HG02642 (cell line): ENCODE results near the gene MICA.
"Not testable (repeated sequence)": the region's sequence is repeated elsewhere in the genome, so short reads cannot be mapped to it uniquely, and the experiment has no call there.

ENCODE experiments used
- ATAC-seq: cut with Tn5 transposase; IDR thresholded peaks from one replicate; pipeline ENCODE4 v1.9.1; 2021; ENCODE audit warnings: mild to moderate bottlenecking; ENCODE audit not compliant: unreplicated experiment, poor library complexity

Gene MICA

DNA sequence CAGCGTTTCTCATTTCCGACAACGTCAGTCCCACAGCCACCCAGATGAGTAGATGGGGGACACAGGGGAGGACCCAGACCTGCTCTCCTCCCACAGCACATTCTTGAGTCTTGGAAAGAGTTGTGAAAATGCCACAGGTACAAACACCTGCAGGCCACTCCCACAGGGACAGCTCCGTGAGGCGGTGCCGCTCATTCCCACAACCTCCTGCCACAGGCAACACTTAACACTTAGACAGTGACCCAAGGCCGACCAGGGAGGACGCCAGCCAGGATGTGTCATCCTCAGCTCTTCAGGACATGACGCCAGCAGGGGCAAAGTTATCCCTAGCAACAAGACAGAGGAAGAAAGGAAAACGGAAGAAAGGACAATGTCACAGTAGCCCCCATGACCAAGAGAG is 23.5 kb upstream of the MICA start:
- no peak for ATAC-seq

DNA sequence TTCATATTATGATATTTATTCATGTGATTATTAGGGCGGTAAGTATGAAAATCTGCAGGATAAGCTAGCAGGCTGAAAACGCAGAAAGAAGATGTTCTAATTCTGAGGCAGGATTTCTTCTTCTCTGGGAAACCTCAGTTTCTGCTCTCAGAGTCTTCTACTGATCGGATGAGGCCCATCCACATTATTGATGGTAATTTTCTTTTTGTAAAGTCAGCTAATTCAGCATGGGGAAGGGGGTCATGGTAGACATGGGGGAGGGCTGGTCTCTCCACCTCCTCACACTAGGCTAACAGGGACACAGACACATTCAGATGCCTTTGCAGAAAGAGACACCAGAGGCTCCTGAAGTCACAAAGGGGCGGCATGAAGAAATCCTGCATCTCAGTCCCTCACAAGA is 21.7 kb upstream of the MICA start:
- ATAC-seq: no peak

DNA sequence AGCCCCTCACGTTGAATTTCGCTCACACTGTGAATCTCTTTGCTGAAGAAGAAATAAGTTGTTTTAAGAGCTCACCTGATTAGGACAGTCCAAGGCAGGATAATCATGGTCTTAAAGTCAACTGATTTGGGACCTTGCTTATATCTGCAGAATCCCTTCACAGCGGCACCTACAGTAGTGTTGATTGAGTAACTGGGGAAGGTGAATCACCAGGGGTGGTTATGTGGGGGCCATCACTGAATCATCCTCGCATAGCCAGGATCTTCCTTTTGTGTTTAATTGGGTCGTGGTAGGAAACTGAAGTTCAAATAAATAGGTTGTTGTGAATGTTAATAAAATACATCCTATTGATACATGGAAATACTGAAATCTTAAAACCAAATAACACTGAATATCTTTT is 20.2 kb upstream of the MICA start:
- ATAC-seq: no peak

DNA sequence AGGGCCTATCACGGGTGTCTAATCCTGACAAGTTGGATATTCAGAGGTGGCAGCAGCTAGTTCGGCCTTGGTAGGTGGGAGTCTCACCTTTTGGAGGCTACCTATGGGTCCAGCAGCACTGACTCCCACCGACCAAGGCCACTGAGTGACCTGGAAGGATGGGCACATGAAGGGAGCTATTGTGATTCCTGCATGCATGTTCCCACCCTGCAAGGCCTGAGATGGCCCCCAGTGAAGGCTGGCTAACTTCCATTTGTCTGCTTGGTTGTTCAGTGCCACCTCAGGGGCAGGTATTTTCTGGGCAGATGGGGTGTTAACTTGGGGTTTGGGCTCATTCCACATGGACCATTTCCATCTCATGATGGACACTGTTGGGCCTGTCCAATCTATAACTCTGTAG is 18.4 kb upstream of the MICA start:
- ATAC-seq: no peak

DNA sequence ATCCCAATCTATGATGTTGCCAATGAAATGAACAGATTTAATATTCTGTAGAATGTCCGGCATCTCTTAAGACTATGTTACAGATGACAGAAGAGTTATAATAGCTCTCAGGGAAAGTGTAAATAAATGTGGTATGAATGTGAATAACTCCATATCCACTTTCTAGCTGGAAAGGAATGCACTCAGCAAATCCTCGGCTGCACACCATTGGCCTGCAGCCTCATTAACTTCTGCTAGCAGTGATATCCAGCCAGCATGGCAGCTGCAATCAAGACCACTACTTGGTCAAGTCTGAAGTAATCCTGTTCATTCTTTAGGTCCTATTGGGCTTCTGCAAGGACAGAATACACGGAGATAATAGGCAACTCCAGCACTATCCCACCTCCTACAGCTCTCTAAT is 17.3 kb upstream of the MICA start:
- ATAC-seq: no peak

DNA sequence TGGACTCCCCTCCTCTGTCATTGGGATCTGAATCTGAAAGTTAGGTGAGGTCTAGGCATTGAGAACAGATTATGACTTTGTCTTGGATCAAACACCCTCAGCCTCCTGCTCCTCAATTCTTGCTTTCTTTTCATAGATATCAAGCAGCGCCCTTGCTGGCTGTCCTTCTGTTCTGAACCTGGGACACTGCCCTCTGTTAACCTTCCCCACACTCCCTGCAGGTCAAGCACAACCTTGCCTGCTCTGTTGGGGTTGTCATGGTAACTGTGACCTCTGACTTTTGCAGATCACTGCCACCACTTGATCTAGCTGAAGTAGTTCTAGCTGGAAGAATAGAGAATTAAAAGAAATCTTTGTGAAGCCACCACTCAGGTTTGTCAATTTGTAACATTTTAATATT is 16.4 kb upstream of the MICA start:
- ATAC-seq: no peak

DNA sequence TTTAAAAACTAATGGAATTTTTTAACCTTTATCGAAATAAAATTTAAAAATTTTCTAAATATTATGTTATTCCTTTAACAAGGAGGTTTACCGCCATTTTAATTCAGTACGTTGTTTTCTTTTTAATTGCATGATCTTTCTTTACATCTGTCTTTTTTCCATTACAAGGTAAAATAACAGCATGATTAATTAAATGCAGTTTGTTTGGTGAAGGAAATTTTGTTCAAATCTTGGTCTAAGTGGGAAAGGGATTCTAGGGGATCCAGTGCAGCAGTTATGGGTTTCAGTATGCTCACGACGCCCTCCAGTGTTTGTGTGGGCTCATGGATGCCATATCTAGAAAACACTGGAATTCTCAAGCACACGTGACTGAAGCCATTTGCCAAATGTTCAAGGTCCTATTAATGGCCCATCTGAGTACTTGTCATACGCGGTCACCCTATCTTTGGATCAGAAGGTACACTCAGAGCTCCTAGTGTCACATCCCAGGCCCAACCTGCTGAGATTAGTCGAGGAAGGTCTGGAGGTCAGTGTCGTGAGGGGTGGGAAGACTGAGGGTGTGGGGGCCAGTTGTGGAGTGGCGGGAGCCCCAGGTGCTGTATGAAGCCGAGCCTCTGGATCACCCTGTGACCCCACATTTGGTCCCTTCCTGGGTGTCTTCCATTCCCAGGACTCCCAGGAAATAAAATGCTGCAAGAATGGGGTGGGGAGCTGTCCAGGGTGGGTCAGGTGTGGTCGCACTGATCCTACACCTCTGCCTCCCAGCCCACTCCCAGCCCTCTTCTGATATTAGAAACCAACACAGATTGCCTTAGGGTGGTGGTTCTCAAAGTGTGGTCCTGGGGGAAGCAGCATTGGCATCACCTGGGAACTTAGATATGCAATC is 14.2 kb upstream of the MICA start:
- ATAC-seq: not testable (repeated sequence)

DNA sequence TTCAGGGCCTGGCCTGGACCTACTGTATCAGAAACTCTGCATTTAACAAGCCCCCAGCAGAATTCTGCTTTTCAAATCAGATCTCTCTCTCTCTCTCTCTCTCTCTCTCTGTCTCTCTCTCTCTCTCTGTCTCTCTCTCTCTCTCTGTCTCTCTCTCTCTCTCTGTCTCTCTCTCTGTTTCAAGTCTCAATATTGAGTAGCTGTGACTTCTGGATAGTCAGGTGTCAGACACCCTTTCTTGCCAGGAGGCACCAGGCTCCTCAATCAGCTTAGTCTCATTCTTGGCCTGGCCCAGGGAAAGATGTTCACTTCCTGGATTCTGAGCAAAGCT is 13.6 kb upstream of the MICA start:
- not testable (repeated sequence) for ATAC-seq

DNA sequence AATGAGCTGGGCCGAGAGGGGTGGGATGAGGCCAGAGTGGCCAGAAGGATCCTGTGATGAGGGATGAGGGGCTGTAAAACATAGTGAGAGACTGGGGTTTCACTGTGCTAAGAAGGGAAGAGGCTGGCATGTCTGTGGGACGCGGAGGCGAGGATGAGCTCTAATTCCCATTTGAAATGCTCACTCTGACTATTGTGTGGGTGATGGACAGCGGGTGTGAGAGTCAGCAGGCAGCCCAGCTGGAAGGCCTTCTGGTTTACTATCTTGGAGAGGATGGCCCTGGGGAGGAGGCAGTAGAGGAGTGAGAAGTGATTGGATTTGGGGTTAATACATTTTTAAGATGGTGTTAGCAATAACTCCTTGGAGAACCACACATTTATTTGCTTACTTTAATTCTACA is 9.5 kb upstream of the MICA start:
- no peak for ATAC-seq

DNA sequence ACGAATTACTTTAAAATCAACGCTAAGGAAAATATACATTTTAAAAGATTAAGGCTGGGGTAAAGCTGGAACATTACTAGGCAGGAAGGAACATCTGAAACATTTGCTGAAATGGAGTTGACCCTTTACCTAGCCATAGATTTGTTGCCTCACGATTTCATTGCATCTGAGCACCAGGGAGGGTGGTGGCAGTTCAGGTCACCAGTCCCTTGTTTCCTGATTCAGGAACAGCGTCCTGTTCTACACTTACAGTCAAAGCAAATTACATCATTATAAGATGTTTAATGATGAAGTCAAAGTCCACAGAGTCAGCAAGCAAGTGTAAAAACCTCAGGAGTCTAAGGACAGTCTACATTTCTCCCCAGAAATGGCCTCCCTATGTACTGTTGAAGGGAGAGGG is 9.0 kb upstream of the MICA start:
- no peak for ATAC-seq

DNA sequence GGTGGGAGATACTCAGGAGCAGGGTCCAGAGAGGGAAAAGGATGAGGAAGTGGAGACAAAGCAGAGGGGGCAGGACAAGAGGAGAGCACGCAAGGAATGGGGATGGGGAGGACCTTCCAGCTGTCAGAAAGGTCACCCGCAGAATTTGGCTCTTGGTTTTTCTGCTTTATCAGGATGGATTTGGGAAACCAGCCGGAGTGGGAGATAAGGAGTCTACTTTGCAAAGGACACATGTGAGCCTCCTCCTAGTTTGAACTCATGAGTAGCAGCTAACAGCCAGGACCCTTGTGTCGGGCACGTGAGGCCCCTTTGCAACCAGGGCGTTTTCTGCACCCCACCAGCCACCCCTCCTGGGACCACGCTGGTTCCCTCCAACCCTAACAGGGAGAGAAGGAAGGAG is 7.6 kb upstream of the MICA start:
- no peak for ATAC-seq

DNA sequence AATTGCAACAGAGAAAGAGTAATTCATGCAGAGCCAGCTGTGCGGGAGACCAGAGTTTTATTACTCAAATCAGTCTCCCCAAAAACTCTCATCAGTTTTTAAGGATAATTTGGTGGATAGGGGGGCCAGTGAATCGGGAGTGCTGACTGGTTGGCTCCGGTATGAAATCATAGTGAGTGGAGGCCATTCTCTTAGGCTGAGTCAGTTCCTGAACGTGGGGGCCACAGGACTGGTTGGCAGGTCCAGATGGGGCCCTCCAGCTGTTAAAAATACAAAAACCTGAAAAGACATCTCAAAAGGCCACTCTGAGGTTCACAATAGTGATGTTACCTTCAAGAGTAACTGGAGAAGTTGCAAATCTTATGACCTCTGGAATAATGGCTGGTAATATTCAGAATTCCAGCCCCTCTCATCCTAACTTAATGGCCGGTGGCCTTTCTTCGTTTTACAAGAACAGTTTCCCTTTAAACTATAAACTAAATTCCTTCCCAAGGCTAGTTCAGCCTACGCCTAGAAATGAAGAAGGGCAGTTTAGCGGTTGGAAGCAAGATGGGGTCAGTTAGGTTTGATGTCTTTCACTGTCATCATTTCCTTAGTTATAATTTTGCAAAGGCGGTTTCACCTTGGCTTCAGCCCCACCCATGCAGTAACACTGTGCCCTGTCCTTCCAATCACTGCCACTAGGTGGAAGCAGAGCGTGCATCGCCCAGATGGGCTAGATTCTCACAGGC is 6.8 kb upstream of the MICA start:
- ATAC-seq: peak; percentile 45

DNA sequence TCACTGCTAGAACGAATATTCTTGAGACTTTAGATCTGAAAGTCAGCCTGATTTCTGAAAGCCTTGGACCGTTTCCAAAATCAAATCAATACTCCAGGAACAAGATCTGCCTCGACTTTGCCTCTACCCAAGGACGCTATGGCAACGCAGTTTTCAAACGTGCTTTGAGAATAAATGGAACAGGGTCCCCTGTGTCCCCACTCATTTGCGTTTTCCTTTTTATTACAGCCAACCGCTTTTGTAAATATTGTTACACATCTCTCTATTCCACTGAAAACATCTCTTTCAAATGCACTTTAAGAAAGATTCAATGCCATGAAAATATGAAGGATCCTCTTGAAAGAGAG is 6.3 kb upstream of the MICA start:
- ATAC-seq: not testable (repeated sequence)

DNA sequence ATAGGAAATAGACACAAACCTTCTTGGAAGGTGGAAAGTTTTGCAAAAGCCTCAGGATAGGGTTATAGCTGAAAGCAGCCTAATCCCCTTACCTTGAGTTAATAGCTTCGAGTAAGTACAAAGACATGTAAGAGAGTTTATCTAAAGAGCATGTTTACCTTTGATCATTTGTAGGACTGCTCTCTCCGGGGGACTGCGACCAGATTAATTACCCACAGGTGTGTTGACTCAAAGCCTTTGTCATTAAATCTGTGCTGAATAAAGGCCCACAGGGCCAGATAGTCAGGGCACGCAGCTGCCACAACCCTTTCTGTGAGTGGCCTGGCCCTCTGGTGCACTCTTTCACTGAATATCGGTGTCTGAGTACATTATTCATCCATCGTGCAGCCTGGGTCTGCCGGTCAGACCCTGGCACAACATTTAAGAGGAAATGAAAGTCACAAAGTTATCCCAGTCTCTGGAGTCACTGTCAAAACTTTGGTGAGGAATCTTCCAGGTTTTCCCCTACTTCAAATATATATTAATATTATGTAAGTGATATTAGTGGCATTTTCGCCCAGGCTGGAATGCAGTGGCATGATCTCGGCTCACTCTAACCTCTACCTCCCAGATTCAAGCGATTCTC is 5.4 kb upstream of the MICA start:
- no peak for ATAC-seq

DNA sequence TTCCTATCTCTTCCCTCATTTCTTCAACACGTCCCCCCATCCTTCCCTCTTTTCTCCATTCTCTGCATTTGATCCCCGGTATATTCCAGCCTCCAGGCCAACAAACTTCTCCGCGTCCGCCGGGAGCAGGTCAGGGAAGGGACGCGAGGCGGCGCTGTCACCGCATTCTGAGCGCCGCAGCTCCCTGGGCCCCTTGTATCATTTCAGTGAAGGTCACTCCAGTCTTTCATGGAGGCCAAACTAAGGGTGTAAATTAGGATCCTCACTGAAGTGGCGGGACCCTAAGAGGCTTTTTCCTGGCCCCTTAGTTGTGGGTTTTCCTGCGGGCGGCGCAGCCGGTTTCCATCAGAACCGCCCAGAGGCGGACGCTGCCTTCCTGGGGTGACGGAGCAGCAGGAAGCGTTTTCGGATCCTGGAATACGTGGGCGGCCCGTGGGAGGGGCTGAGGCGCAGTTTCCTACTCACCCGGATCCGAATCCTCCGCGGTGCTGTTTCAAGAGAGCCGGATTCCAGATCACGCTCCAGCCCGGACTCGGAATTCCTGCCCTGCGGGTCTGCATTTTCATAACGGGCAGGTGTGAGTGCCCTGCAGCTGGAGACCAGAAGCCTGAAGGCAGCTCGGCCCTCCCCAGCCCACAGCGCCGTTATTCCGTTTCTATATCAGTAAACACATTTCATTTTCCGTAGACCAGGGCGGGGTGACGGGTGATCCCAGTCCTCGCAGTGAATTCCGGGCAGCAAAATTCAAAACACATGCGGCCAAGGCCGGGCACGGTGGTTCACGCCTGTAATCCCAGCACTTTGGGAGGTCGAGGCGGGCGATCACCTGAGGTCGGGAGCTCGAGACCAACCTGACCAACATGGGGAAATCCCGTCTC is 3.6 kb upstream of the MICA start:
- ATAC-seq: no peak

DNA sequence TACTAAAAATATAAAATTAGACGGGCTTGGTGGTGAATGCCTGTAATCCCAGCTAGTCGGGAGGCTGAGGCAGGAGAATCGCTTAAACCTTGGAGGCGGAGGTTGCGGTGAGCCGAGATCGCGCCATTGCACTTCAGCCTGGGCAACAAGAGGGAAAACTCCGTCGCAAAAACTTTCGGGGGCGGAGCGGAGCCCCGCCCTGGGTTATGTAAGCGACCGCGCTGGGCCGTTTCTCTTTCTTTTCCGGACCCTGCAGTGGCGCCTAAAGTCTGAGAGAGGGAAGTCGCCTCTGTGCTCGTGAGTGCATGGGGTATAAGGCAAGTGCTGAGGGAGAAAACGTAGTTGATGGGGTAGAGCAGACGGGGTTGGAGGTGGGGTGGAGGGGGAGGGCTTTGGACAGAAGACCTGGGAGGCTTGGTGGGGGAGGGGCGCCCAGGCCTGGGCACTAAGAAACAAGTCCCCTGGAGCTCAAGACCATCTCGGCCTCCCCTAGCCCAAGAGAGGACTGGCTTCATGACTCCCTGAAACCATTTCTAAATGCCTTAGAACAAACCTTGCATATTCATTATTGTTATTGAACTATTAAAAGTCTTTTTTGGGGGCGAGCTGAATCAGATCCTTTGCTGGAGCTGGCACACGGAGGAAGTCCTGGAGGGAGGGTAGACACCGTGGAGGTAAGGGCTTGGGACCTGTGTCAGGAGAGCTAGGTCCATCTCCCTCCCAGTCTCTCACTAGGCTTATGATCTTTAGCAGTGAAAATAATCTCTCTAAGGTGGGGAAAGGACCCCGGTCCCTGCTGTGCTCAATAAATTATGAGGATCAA is 2.7 kb upstream of the MICA start:
- ATAC-seq: peak; percentile 36

DNA sequence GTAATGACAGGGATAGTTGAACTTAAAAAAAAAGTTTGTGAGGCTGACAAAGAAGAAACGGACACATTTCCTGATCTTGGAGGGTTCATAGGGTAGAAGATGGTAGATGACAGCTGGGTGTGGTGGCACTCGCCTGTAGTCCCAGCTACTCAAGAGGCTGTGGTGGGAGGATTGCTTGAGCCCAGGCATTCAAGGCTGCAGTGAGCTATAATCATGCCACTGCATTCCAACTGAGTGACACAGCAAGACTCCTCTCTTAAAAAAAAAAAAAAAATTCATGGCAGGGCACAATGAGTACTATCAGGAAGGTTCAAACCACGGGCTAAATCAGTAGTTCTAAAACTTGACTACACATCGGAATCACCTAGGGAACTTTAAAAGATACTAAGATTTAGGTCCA is 2.0 kb upstream of the MICA start:
- ATAC-seq: no peak

DNA sequence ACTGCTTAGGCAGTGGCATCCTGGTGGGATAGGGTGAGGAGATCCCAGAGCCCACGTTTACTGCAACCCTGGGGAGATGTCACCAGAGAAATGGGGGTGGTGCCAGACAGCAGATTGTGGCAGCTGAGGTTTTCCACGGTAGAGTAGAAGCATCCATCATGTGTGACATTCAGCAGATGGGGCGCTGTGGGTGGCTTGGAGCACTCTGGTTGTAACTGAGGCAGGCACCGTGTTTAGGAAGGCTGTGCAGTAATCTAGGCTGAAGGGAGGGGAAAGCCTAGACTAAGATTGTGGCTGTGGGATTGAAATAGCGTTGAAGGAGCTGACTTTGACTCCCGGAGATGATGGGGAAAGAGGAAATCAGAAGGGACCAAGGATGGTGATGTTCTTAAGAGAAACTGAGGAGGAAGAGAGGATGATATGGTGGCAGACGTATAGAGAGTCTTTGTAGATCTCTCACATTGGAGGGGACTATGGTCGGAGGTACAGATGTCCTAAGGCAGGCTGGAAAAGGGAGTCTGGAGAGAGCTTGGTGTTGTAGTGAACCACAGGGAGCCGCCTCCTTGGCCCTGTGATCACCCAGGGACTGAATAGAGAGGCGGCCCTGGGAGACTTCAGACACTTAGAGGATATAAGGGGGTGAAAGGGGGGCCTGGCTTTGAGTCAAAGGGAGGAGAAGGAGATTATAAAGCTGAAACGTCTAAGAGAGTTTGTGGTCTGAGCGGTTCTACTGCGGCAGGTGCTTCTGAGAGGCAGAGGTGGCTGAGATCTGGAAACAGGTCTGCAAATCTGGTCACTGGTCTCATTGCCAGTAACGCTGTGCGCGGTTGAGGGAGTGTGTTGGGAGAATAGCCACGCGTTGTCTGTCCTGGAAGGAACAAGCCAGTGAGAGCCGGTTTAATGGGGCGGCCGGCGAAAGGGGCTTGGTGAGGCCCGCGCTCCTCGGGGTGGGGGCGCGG is 792 bp upstream of the MICA start:
- ATAC-seq: peak; percentile 3

DNA sequence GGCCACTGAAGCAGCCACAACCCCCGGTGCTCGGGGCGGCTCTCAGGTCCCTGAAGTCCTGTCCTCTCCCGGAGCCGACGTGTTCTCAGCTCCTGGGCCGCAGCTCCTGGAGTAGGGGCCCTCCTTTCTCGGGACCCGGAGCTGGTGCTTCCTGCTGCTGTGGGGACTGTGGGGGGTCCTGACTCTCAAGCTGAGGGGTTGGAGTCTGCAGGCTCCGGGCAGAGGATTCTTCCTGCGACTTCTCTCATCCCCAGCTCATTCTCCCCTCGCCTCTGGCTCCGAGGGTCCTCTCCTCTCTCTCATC is 618 bp downstream of the MICA start:
- not testable (repeated sequence) for ATAC-seq
